ENCODE data around the gene PARP15. TPM values are rescaled to one million over a fixed set of nuclear protein-coding genes. Genes with fewer than 3 reads are reported as not detected.
"Not testable (repeated sequence)": the region's sequence is repeated elsewhere in the genome, so short reads cannot be mapped to it uniquely, and the experiment has no call there.

The PARP15 gene
- total RNA-seq, 1 experiment from 2014 or later: 0.07 TPM

GRCh38 chr3:122564155-122564912, 13.1 kb upstream of the PARP15 start, which contains the start of the genes DTX3L and PARP9:
Gene DTX3L (plus strand): TSS chr3:122564338. CDS start chr3:122564427, 89 bp downstream.
Gene PARP9 (minus strand): TSS chr3:122564300. CDS start chr3:122559620, 4,680 bp downstream.
- 0 out of 2 replicates have a peak, but pooled peaks cover 3% of the 10 kb centered on the region for H3K4me1 ChIP-seq
- Mint-ChIP-seq H3K4me3 (ENCODE audit: unreplicated experiment) (peak within 1 kb of the TSS; percentile 83), H3K4me1 (ENCODE audit: low read depth, unreplicated experiment) (peaks cover 8% of the 10 kb centered on the region), H3K9me3 (ENCODE audit: unreplicated experiment) (no peaks in the 10 kb centered on the region), H3K27me3 (ENCODE audit: insufficient read depth, unreplicated experiment) (no peaks in the 10 kb centered on the region), H3K27ac (ENCODE audit: unreplicated experiment) (peak within 1 kb of the TSS; percentile 86), H3K36me3 (ENCODE audit: insufficient read depth, unreplicated experiment) (no peaks in the 10 kb centered on the region)
- BruUV-seq (replicated peaks): no TSS peak
- ChIA-PET CTCF (interaction anchor here (1.1 kb wide), 1 partner anchor 115 kb away, joined by 10 read pairs; no protein-coding TSS in a partner anchor), POLR2A (interaction anchor here (0.5 to 1.0 kb wide), 3 partner anchors 15 to 210 kb away, joined by 3 read pairs; partner anchors contain the start of gene FAM162A)
- no peaks in the 10 kb centered on the region for H3K9me3 ChIP-seq
- DNase-seq: peak; percentile 82 to 85
- no peaks in the 10 kb centered on the region for H3K27me3 ChIP-seq (replicated peaks; ENCODE audit: control insufficient read depth, insufficient read depth, low read length)
- no peaks in the 10 kb centered on the region for H3K36me3 ChIP-seq (ENCODE audit: control insufficient read depth, insufficient read depth, low read length)
- no peak for TF ChIP-seq CTCF (IDR thresholded peaks at IDR 0.05; ENCODE audit: insufficient read depth in 1 of 2, low read depth in 1 of 2, low read length in 1 of 2, severe bottlenecking in 1 of 2, unreplicated experiment in 1 of 2)
- H3K4me3 ChIP-seq (ENCODE audit: low read depth, low read length): peak within 1 kb of the TSS; percentile 65
- intact Hi-C loops (cut with micrococcal nuclease; ENCODE audit: unreplicated experiment): loop anchor here (1.0 to 10.0 kb wide), 6 partner anchors 107 to 463 kb away; partner anchors contain the start of genes HSPBAP1, SEMA5B and SLC49A4

DNA sequence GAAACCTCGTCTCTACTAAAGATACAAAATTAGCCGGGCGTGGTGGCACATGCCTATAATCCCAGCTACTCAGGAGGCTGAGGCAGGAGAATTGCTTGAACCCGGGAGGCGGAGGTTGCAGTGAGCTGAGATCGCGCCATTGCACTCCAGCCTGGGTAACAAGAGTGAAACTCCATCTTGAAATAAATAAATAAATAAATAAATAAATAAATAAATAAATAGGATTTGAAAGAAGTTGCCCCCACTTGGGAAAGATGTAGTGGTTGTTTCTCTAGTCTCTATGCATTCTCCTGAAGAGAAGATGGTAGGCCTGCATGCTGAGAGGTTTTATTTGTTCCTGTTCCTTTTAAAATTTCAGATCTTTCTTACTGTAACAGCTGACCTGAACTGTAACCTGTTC, 9.3 kb upstream of the PARP15 start:
- POLR2A ChIA-PET; H3K4me1 ChIP-seq; H3K4me3 Mint-ChIP-seq (ENCODE audit: unreplicated experiment); H3K4me3 ChIP-seq (ENCODE audit: low read depth, low read length); DNase-seq; H3K27me3 Mint-ChIP-seq (ENCODE audit: insufficient read depth, unreplicated experiment); H3K9me3 Mint-ChIP-seq (ENCODE audit: unreplicated experiment); H3K9me3 ChIP-seq; CTCF ChIA-PET; H3K36me3 Mint-ChIP-seq (ENCODE audit: insufficient read depth, unreplicated experiment); H3K27me3 ChIP-seq (replicated peaks; ENCODE audit: control insufficient read depth, insufficient read depth, low read length); H3K36me3 ChIP-seq (ENCODE audit: control insufficient read depth, insufficient read depth, low read length); BruUV-seq (replicated peaks); H3K27ac Mint-ChIP-seq (ENCODE audit: unreplicated experiment): not testable (repeated sequence)
- intact Hi-C loops (cut with micrococcal nuclease; ENCODE audit: unreplicated experiment): loop anchor here (10.0 kb wide), 1 partner anchor 227 kb away; the partner anchor contains the start of genes HSPBAP1 and SLC49A4
- H3K4me1 Mint-ChIP-seq (ENCODE audit: low read depth, unreplicated experiment): peaks cover 14% of the 10 kb centered on the region

GRCh38 chr3:122568755-122569154, 8.7 kb upstream of the PARP15 start:
- Mint-ChIP-seq H3K36me3 (ENCODE audit: insufficient read depth, unreplicated experiment) (peaks cover 4% of the 10 kb centered on the region), H3K4me1 (ENCODE audit: low read depth, unreplicated experiment) (peaks cover 8% of the 10 kb centered on the region), H3K27me3 (ENCODE audit: insufficient read depth, unreplicated experiment) (no peaks in the 10 kb centered on the region), H3K27ac (ENCODE audit: unreplicated experiment) (no peak overlapping the region), H3K9me3 (ENCODE audit: unreplicated experiment) (no peaks in the 10 kb centered on the region), H3K4me3 (ENCODE audit: unreplicated experiment) (no peak overlapping the region)
- no TSS peak for BruUV-seq (replicated peaks)
- no peak for DNase-seq
- no peaks in the 10 kb centered on the region for H3K4me1 ChIP-seq
- intact Hi-C loops (cut with micrococcal nuclease; ENCODE audit: unreplicated experiment): loop anchor here (10.0 kb wide), 1 partner anchor 226 kb away; the partner anchor contains the start of genes HSPBAP1 and SLC49A4
- no peaks in the 10 kb centered on the region for H3K9me3 ChIP-seq
- H3K36me3 ChIP-seq (ENCODE audit: control insufficient read depth, insufficient read depth, low read length): no peaks in the 10 kb centered on the region
- POLR2A ChIA-PET: no interaction called here
- TF ChIP-seq CTCF (IDR thresholded peaks at IDR 0.05; ENCODE audit: insufficient read depth in 1 of 2, low read depth in 1 of 2, low read length in 1 of 2, severe bottlenecking in 1 of 2, unreplicated experiment in 1 of 2): no peak
- CTCF ChIA-PET: no interaction called here
- H3K27me3 ChIP-seq (replicated peaks; ENCODE audit: control insufficient read depth, insufficient read depth, low read length): no peaks in the 10 kb centered on the region
- no peak overlapping the region for H3K4me3 ChIP-seq (ENCODE audit: low read depth, low read length)
